Putamen (tissue), 1 donor: Measurements from ENCODE around the gene KCNK5.

Experiments
- DNase-seq: peaks from one replicate; pipeline ENCODE4 v3.0.0-alpha.2; 2016; ENCODE audit warnings: low spot score

The KCNK5 gene

DNA sequence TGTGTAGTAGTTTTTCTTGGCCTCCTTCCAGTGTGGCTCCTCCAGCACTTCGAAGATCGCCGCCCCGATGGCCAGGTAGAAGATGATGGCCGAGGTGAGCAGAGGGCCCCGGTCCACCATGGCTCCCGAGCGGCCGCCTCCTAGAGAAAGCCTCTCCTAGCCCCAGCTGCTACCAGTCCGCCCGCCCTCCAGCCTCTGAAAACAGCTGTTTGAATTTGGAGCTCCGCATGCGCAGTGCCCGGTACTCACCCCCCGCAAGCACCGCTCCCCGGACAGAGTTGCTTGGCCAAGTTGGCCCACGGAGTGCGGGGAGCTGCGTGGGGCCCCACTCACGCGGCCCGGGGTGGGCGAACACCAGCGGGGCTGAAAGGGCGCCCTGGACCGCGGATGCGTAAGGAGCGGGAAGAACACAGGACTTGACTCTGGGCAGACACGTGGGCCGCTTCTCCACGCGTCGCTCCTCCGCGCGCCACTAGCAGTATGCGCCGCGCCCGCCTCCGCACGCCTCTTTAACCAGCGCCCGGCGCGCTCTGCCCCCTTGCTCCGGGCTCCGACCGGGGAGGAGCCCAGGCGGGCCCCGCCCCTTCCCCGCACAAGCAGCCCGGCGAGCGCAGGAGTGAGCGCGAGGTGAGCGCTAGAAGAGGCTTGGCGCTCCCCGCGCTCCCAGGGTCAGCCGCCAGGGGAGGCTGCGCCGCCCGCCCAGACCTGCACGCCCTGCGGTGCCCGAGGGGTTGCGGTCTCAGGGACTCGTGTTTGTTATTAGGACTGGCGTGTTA, at the start of gene KCNK5:
Gene KCNK5 (minus strand): TSS at position 484 of the 776 bp plus-strand sequence. CDS start 364 bp downstream, at position 120.
- DNase-seq: peak; percentile 24

DNA sequence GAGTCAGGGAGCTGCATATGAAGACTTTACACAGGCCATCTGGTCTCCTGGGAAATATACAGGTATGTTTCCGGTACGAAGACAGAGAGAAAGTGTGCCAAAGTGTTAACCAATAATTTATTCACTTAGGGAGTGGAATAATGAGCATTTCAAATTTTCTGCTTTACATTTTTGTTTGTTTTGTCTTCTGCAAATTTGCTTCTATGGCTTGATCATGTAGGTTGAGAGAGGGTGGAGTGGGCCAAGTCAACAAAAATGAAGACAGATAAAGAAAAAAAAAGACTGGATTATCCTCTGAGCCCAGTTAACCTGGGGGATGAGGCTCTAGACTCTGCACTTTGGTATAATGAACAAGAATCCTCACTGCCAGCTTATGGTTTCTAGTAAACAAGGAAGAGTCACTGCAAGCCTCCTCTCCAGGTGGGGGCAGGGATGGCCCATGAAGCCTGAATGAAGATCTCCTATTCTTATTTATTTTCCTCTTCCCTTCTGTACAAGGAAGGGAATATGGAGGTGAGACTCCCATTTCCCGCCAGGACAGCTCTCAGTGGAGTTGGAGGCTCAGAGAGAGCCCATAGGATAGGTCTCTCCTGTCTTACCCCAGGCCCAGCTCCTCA, 47.2 kb upstream of the KCNK5 start:
- no peak for DNase-seq

DNA sequence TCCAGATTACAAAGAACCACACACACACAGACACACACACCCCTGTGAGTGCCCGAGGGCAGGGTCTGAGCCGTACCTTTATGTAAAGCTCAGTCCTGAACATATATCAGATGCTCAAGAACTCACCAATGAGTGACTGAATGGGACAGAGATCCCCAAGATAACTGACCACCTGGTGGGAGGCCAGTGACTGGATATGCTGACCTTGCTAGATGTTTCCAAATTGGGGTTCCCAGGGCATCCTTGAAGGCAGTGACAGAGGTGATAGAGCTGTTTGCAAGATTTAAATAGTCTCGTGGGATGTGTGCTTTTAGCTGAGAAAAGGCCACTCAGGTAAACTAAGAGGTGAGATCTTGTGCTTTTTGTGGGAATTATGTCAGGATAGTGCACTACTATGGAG, 45.6 kb upstream of the KCNK5 start:
- no peak for DNase-seq

GRCh38 chr6:39274471-39274870, 45.2 kb upstream of the KCNK5 start:
- DNase-seq: no peak

GRCh38 chr6:39273406-39273821, 44.1 kb upstream of the KCNK5 start:
- DNase-seq: no peak

- no peak for DNase-seq
These were observed 40.7 kb upstream of the KCNK5 start for GRCh38 chr6:39269961-39270360.

DNA sequence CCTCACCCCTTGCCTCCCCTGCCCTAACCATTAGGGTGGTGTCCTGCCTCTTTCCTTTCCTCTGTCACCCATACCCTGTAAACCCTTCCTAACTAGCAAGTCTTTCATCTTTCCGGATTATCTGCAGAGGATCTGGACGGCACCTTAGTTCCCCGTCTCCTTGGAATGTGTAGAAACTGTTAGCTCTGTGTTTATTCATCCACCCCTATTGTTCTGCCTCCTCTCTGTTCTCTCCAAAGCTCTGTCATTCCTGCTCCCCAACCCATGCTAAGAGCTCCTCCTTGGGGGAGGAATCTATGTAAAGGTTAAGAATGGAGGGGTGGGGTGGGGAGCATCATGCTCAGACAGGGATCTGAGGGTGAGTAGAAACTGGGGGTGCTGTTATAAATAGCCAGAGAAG, 39.4 kb upstream of the KCNK5 start:
- no peak for DNase-seq

GRCh38 chr6:39268171-39268570, 38.9 kb upstream of the KCNK5 start:
- DNase-seq: no peak

DNA sequence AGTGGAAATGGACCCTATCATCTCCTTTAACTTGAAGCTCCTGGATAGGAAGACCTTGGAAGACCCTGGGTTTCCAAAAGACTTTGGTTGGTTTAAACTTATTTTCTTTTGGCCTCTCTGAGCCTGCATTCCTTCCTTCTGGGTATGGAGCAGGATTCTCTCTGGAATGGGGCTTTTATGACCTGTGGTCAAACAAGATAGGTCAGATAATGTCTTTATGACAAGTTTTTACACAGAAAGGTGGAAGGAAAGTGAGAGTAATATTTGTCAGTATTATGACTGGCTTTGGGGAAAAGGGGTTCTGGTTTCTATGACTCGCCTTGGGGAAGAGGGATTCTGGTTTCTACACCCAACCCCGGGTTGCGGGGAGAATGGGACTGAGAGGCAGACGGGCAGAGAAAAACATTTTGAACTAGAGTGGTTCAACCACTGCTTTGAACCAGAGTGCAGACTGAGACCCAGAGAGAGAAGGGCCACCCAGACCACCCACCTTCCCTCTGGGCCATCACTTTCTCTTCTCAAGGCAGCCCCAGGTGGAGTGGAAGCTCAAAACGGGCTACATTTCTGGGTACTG, 37.6 kb upstream of the KCNK5 start:
- no peak for DNase-seq

DNA sequence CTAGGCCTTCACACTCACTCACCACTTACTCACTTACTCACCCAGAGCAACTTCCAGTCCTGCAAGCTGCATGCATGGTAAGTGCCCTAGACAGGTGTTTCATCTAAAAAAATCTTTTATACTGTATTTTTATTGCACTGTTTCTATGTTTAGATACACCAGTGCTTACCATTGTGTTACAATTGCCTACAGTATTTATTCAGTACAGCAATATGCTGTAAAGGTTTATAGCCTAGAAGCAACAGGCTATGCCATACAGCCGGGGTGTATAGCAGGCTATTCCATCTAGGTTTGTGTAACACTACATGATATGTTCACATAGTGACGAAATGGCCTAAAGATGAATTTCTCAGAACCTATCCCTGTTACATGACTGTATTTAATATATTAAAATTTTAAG, 37.1 kb upstream of the KCNK5 start:
- DNase-seq: no peak

DNA sequence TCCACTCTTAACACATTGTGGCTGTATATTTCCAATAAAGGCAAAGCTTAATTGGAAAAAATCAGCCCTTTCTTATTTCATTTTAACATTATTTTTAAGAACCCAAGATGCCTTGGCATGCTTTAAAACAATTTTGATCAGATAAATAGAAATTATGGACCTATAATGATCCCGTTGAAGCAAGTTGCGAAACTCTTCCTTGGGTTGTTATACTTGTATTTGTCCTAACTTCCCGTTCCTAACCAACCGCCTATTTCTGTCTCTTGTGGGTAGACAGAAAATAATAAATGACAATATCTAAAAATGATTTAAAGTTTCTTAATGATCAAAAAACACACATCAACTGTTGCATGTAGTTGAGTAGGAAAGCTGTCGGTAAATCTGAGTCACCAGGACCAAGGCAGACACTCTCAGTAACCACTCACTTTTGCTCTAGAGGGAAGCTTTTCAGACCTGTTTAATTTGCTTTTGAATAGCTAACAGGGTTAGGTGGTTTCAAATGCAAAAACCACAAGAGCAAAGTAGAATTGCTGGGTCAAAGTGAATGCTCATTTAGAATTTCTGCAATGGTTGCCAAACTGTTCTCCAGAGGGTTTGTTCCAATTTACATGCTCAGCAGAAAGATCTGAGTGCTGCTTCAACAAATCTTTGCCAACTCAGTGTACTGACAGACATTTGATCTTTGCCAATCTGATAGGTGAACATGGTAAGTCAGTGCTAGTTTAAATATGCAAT, 34.2 kb upstream of the KCNK5 start:
- no peak for DNase-seq

DNA sequence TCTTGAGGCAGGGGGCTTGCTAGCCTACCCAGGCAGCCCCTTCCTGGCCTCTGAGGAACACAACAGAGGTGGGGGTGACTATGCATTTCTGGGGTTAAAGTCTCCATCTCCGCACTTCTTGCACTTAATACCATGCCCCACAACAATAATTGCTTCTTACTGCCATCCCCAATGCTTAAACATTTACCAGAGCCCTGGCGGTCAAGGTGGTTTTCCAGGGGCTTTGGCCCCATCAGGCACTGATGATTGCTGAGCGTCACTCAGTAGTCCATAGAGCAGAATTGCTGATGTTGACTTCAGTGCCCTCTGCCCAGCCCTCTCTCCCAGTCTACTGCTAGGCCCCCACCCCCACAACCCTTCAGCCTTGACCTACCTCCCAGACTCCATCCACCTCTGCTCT, 32.5 kb upstream of the KCNK5 start:
- no peak for DNase-seq

- no peak for DNase-seq
These were observed 31.7 kb upstream of the KCNK5 start for GRCh38 chr6:39260953-39261352.

GRCh38 chr6:39260456-39260855, 31.2 kb upstream of the KCNK5 start:
- DNase-seq: no peak

- DNase-seq: no peak
These were observed 27.1 kb upstream of the KCNK5 start for GRCh38 chr6:39256294-39256940.

DNA sequence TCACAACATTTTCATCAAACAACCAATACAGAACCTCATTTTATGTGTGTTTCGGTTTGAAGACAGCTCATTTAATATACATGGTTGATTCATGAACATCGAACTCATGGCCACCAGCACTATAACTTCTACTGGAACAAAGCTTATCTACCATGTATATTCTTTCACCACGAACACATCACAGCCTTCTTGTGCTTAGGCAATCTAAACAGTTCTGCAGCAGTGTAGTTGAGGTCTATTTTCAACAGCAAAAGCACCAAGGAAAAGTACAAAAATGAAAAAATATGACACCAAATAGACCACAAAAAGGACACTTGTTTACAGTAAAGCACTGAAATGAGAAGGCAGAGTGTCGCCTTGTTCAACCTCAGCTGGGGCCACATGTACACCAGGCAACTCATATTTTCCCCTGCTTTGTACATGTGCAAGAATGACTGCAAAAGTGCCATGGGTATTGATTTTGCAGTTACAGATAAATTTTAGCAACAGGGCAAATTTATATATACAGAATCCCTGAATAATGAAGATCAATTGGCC, 25.8 kb upstream of the KCNK5 start:
- no peak for DNase-seq

GRCh38 chr6:39251406-39251805, 22.1 kb upstream of the KCNK5 start:
- DNase-seq: no peak

GRCh38 chr6:39250507-39250906, 21.2 kb upstream of the KCNK5 start:
- DNase-seq: no peak

DNA sequence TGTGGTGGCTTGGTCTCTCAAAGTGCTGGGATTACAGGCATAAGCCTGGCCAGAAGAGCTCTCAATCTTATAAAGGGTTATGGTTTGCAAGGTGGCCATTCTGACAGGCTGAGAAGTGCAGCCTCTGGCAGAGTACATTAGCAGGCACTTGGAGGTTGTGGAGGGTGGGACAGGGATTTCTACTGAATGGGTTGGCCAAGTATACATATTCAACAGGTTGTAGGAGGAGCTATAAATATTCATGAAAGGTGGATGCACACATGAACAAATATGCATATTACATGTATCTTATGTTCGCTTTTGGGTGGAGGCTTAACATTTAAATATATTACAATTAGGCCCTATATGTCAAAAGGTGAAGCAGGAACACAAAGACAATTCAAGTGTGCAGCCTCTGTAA, 20.0 kb upstream of the KCNK5 start:
- DNase-seq: no peak

DNA sequence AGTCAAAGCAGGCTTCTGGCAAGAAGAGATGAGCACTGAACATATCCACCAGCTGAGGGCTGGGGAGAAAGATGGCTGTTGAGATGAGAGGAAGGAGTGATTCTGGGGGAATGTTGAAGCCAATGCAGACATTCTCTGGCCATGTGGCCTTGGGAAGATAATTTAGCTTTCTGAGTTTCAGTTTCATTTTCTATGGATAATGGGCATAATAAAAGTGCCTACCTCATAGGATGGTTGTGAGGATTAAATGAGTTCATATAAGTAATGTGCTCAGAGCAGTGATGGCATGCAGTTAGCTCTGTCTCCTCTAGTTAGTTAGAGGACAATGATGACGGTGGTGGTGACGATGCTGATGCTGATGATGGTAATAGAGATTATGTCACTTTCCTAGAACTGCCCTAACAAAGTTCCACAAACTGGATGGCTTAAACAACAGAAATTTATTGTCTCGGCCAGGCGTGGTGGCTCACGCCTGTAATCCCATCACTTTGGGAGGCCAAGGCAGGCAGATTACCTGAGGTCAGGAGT, 18.5 kb upstream of the KCNK5 start:
- DNase-seq: no peak

DNA sequence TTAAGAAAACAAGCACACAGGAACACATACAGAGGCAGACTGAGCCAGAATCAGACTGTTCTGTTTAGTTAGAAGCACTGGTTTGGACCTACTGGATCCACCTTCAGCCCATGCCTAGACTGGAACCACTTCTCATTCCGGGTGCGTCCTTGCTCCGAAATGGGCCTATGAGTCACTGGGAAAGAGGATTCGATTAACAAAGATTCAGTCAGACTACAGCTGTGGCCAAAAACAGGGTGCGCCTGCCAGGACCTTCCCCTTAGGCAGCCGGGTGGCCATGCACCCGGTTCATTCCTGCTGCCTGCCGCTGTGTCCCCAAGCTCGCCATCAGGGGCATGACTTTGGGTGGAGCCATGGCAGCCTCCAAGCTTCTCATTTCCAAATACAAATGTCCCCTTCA, 14.5 kb upstream of the KCNK5 start:
- no peak for DNase-seq
